MG63 (cell line): ENCODE measurements around the gene DENND6A. TPM values are rescaled to one million over a fixed set of nuclear protein-coding genes. Genes with fewer than 3 reads are reported as not detected.
"Not testable (repeated sequence)": the region's sequence is repeated elsewhere in the genome, so short reads cannot be mapped to it uniquely, and the experiment has no call there.

ENCODE experiments used
- DNase-seq: peaks from one replicate; pipeline ENCODE4 v3.0.0-alpha.2; 2020
- H3K27me3 ChIP-seq: fragments of 250-450 bp; sonication (Bioruptor Pico); 2 replicates; pipeline ENCODE4 v1.5.1; 2020; ENCODE audit warnings: mild to moderate bottlenecking, moderate library complexity
- H3K36me3 ChIP-seq: fragments of 250-450 bp; sonication (Bioruptor Pico); 2 replicates; pipeline ENCODE4 v1.5.1; 2020; ENCODE audit warnings: mild to moderate bottlenecking, moderate library complexity
- H3K4me3 ChIP-seq: fragments of 250-450 bp; sonication (Bioruptor Pico); 2 replicates; pipeline ENCODE4 v1.5.1; 2020; ENCODE audit warnings: mild to moderate bottlenecking, moderate library complexity
- H3K9me3 ChIP-seq: fragments of 250-450 bp; sonication (Bioruptor Pico); 2 replicates; pipeline ENCODE4 v1.5.1; 2020; ENCODE audit warnings: mild to moderate bottlenecking, moderate library complexity
- total RNA-seq: library from RNA; depleted of rRNA; stranded (reverse); fragments of >200 nt; shearing (Covaris generic); gene quantifications from 2 replicates; pipeline ENCODE4 v1.2.3, GENCODE V29; 2014; ENCODE audit warnings: low replicate concordance

DENND6A gene
- total RNA-seq, 1 experiment from 2014 or later = 17.8 TPM

DNA sequence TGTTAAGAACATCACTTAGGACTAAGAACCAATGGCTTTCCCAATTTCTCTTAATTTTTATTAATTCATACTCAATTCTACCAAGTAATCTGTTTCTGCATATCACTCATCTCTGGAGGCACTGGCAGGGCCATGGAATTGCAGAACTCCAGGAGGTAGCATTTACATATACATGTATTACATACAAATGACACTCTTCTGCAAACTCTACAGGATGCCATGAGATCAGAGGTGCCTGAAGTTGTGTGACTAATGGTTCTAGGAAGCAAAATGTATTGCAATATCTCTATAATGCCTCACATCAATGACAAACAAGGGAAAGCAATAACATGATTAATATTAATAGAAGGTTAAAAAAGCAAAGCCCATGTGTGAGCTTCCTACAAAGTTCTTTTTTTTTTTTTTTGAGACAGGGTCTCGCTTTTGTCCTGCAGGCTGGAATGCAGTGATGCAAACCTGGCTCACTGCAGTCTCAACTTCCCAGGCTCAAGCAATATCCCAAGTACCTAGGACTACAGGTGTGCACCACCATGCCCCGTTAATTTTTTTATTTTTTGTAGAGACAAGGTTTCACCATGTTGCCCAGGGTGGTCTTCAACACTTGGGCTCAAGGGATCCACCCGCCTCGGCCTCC lies 33.0 kb downstream of the DENND6A start:
- no peaks in the 10 kb centered on the region for H3K27me3 ChIP-seq
- H3K4me3 ChIP-seq = no peak overlapping the region
- H3K9me3 ChIP-seq = no peaks in the 10 kb centered on the region
- H3K36me3 ChIP-seq = peaks cover 6% of the 10 kb centered on the region
- no peak for DNase-seq

DNA sequence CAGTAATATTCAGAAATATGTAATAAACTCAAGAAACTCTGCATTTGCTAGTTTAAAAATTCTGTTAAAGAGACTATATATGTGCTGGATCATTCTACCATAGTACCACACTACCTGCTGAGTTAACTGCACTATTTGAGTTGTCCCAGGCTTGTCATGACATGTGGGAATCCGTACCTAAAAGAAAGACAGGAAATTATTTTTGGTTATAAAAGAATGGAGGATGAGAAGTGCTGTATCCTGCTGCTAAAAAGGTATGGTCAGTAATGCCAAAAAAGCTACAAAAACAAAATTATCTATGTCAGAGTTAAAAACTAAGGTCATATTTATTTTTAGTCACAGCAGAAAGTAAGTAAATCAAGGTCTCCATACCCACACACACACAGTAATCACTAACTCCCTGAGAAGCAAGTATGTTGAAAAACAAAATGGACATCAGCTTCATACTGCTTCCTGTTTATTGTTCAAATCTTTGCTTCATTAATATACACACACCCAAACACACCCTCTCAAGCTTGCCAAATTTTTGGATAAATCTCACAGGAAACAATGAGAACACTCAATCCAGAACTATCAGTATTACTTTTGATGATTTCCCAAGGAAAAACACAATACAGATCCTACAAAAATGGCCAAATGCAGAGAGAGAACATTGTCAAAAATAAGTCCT lies 33.7 kb downstream of the DENND6A start:
- no peak overlapping the region for H3K4me3 ChIP-seq
- no peaks in the 10 kb centered on the region for H3K9me3 ChIP-seq
- no peak for DNase-seq
- H3K27me3 ChIP-seq = no peaks in the 10 kb centered on the region
- H3K36me3 ChIP-seq = peaks cover 6% of the 10 kb centered on the region

DNA sequence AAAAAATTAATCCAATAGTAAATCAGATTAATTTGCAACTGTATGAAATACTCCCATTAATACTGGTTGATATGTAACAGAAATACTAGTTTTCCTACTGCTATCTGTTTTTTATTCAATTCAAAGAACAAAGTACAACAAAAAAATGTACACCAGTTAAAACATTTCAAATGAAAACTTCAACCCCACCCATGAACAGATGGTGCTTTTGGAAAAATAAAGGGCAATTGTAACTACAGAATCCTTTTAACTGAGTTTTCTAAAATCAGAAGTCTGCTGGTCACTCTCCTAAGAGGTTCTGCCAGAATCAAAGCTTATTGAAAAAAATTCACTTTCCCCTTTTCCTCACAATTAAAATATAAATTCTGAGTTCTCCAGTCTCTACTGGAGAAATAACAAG lies 34.3 kb downstream of the DENND6A start:
- no peak for DNase-seq
- Histone ChIP-seq H3K4me3 (no peak overlapping the region), H3K36me3 (peaks cover 6% of the 10 kb centered on the region), H3K9me3 (no peaks in the 10 kb centered on the region), H3K27me3 (no peaks in the 10 kb centered on the region)

DNA sequence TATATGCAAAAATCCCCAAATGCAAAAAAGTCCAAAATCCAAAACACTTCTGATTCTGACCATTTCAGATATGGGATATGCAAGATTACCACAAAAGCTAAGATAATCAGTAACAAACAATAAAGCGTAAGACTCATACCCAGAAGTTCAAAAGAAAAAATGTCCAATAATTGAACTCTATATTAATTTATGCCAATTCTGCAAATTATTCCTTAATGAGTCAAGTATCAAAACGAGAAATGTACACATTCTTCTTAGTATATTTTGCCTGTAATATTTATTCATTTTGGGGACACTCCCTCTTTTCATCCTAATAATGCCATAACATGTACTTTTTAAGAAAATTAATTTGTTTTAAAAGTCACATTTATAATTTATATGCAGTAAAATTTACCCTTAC lies 37.1 kb downstream of the DENND6A start:
- H3K27me3 ChIP-seq = no peaks in the 10 kb centered on the region
- H3K36me3 ChIP-seq = peaks cover 14% of the 10 kb centered on the region
- no peak overlapping the region for H3K4me3 ChIP-seq
- no peak for DNase-seq
- no peaks in the 10 kb centered on the region for H3K9me3 ChIP-seq

DNA sequence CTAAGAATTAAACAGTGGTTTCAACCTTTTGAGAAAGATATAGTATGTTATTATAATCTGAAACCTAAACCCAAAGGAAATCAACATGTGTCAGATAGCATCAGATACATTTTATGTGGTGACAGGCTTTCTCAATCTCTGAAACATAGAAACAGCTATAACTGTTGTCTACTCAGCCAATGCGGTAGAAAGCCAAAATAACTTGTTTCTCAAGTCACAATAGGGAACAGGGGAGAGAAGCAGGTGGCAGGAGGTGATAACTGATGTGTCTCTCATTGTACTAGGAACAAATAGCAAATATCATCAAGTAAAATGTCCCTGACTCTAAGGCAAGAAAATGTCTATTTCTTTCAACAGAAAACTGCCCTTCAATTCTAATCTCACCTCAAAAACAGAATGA lies 38.6 kb downstream of the DENND6A start:
- Histone ChIP-seq H3K36me3 (peaks cover 13% of the 10 kb centered on the region), H3K27me3 (no peaks in the 10 kb centered on the region), H3K4me3 (no peak overlapping the region), H3K9me3 (no peaks in the 10 kb centered on the region)
- no peak for DNase-seq

DNA sequence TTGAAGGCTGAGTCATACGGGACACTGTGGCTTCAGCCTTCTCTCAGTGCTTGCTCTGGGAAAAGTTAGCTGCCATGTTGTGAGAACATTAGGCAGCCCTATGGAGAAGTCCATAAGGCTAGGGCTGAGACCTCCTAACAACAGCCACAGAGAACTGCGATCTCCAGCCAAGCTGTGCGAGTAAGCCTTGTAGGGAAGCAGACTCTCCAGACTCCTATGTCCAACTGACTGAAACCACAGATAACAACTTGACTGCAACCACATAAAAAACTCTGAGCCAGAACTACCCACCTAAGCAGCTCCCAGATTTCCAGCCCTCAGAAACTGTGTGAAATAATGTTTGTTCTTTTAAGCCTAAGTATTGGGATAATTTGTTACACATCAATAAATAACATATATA lies 40.7 kb downstream of the DENND6A start:
- DNase-seq = no peak
- Histone ChIP-seq H3K9me3 (no peaks in the 10 kb centered on the region), H3K27me3 (no peaks in the 10 kb centered on the region), H3K36me3 (peaks cover 18% of the 10 kb centered on the region), H3K4me3 (no peak overlapping the region)

DNA sequence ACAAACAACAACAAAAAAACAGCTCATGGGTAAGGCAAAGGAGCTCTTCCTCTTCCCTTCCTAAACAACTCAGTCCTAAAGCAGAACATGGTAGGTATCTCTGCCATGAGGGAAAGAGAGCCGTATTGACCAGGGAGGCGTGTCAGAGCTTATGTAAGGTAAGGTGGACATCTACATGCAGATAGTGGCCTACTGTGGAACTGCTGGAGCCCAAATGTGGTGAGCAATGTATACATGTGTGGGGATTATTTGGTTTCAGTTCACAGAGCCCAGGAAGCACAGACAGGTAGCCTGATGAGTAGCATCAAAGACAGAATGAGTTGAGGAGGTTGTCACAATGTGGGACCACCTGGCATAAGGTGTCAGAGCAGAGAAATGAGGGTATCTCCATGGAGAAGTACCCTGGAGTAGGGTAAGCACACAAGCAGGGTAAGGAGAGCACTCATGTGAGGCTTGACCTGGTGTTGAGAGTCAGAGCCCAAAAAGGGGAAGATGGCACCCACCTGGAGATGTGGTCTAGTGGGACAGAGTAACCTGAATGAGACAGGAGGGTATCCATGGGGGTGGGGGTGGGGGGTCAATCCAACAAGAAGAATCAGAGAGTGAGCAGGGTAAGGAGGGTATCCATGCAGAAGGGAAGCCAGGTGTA lies 45.5 kb downstream of the DENND6A start:
- Histone ChIP-seq H3K27me3 (no peaks in the 10 kb centered on the region), H3K9me3 (no peaks in the 10 kb centered on the region), H3K4me3 (no peak overlapping the region), H3K36me3 (peaks cover 7% of the 10 kb centered on the region)
- no peak for DNase-seq

DNA sequence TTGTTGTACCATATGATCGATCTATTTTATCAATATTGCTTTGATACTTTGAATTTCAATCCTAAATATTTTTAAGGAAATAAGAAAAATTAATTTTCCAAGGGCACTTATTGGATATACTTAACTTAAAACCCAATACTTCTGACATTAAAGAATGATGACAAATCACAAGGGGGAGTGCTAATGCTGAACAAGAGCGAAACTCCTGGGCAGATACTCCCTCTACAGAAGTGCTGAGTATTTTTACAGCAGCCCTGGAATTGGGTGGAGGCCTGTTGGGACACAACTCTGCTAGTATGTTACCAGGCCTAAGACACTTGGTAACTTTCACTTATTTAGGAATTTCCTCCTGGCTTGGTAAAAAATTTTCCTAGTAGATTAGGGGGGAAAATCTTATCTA lies 46.2 kb downstream of the DENND6A start:
- H3K4me3 ChIP-seq = no peak overlapping the region
- DNase-seq = peak; percentile 1

DNA sequence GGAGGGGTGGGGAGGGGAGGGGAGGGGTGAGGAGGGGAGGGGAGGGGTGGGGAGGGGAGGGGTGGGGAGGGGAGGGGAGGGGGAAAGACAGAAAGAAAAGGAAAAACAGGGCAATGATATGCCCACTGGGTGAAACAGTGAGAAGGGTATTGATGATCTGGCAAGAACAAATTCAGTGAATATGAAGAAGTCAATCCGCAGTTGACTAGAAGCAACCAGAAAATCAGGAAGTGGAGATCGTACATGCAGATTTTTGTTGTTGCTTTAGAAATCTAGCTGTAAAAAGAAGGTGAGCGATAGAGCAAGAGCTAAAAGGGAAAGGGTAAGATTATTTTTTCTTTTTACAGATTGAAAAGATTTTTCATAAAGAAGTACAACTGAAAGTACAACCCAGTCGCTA lies 48.1 kb downstream of the DENND6A start:
- Histone ChIP-seq H3K4me3 (no peak overlapping the region), H3K27me3 (no peaks in the 10 kb centered on the region), H3K9me3 (no peaks in the 10 kb centered on the region), H3K36me3 (peaks cover 8% of the 10 kb centered on the region)
- DNase-seq = no peak

More for the DNA sequence above, 46.2 kb downstream of the DENND6A start:
- Histone ChIP-seq H3K36me3 (peaks cover 7% of the 10 kb centered on the region), H3K27me3 (no peaks in the 10 kb centered on the region), H3K9me3 (no peaks in the 10 kb centered on the region)

DNA sequence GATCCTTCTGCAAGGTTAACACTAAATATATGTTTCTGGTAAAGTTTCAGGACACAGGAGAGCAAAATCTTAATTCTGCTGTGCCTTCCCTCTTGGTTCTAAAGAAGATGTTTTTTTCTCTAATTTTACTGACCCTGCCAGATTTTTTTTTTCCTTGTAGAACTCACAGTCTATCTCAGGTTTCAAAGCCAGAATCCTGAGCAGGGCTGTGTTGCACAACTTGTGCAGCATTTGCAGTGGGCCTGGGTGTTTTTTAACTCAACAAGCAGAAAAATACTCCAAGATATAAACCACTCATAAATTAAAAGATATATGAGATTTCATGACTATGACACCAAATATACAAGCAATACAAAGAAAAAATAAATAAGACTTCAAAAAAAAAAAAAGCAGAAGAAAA lies 55.5 kb downstream of the DENND6A start:
- no peak overlapping the region for H3K4me3 ChIP-seq
- DNase-seq = no peak
- H3K36me3 ChIP-seq = peaks cover 12% of the 10 kb centered on the region
- no peaks in the 10 kb centered on the region for H3K9me3 ChIP-seq
- H3K27me3 ChIP-seq = no peaks in the 10 kb centered on the region

DNA sequence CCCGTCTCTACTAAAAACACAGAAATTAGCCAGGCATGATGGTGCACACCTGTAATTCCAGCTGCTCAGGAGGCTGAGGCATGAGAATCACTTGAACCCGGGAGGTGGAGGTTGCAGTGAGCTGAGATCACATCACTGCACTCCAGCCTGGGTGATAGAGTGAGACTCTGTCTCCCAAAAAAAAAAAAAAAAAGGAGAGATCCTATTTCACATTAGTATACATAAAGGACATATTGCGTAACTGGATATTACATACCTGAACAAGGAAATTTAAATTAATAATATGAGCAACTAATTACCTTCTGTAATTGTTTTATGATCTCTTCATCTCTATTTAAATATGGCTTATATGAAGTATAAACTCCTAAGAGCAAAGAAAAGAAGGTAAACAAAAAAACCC lies 58.6 kb downstream of the DENND6A start:
- not testable (repeated sequence) for DNase-seq, H3K9me3 ChIP-seq, H3K36me3 ChIP-seq, H3K4me3 ChIP-seq, H3K27me3 ChIP-seq

DNA sequence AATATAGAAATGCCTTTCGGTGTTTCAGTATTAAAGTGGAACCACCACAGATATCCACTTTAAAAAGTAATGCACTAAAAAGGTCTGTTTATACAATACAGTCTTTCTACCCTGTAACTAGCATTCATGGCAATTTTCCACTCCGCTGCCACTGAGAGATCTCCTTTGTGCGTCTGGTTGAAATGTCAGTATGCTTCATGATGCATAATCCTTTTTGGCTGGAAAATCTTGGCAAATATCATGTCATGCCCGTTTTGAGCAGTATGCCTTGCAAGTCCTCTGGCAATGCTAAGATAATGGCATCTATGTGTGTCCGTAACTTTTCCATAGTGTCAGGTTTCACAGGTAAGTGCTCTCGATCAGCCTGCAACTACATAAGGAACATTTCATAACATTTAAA lies 64.9 kb downstream of the DENND6A start:
- DNase-seq = no peak
- Histone ChIP-seq H3K4me3 (no peak overlapping the region), H3K27me3 (no peaks in the 10 kb centered on the region), H3K9me3 (no peaks in the 10 kb centered on the region), H3K36me3 (peaks cover 17% of the 10 kb centered on the region)

DNA sequence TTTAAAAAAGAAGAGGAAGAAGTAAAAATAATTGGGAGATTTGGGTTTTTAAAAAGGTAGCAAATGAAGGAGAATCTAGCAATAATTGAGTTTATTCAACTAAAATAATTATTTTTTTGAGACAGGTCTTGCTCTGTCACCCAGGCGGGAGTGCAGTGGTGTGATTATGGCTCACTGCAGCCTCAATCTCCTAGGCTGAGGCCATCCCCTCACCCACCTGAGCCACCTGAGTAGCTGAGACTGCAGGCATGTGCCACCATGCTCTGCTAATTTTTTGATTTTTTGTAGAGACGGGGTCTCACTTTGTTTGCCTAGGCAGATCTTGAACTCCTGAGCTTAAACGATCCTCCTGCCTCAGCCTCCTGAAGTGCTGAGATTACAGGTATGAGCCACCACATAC lies 68.1 kb downstream of the DENND6A start:
- no peak for DNase-seq
- Histone ChIP-seq H3K4me3 (no peak overlapping the region), H3K9me3 (no peaks in the 10 kb centered on the region), H3K27me3 (no peaks in the 10 kb centered on the region), H3K36me3 (peaks cover 12% of the 10 kb centered on the region)

DNA sequence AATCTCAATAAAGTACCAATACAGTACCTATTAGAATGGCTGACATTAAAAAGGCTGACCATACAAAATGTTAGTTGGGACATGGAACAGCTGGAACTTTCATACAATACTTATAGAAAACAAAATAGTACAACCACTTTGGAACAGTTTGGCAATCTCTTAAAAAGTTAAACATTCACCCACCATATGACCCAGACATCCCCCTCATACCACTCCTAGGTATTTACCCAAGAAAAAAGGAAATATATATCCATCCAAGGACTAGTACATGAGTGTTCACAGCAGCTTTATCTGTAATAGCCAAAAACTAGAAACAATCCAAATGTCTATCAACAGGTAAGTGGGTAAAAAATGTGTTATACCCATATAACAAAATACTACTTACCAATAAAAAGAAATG lies 70.5 kb downstream of the DENND6A start:
- Histone ChIP-seq H3K36me3 (peaks cover 6% of the 10 kb centered on the region), H3K27me3 (no peaks in the 10 kb centered on the region), H3K4me3 (no peak overlapping the region), H3K9me3 (no peaks in the 10 kb centered on the region)
- no peak for DNase-seq

DNA sequence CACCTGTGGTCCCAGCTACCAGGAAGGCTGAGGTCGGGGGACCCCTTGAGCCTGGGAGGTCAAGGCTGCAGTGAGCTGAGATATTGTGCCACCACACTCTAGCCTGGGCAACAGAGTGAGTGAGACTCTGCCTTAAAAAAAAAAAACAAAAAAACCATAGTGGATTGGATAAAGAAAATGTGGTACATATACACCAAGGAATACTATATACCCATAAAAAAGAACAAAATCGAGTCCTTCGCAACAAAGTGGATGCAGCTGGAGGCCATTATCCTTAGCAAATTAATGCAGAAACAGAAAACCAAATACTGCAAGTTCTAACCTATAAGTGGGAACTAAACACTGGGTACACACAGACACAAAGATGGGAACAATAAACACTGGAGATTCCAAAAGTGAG lies 75.1 kb downstream of the DENND6A start:
- no peaks in the 10 kb centered on the region for H3K9me3 ChIP-seq
- no peak for DNase-seq
- H3K4me3 ChIP-seq = no peak overlapping the region
- no peaks in the 10 kb centered on the region for H3K27me3 ChIP-seq
- no peaks in the 10 kb centered on the region for H3K36me3 ChIP-seq

DNA sequence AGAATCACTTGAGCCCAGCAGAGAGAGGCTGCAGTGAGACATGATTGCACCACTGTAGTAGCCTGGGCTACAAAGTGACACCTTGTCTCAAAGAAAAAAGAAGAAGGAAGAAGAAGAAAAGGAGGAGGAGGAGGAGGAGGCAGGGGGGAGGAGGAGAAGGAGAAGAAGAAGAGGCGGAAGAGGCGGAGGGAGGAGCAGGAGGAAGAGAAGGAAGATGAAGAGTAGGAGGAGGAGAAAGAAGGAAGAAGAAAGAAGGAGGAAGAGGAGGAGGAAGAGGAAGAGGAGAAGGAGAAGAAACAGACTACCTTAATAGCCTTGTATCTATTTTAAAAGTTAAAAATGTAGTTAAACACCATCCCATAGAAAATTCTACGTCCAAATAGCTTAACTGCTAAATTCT lies 76.6 kb downstream of the DENND6A start:
- no peak overlapping the region for H3K4me3 ChIP-seq
- H3K9me3 ChIP-seq = no peaks in the 10 kb centered on the region
- H3K36me3 ChIP-seq = no peaks in the 10 kb centered on the region
- H3K27me3 ChIP-seq = no peaks in the 10 kb centered on the region
- no peak for DNase-seq

DNA sequence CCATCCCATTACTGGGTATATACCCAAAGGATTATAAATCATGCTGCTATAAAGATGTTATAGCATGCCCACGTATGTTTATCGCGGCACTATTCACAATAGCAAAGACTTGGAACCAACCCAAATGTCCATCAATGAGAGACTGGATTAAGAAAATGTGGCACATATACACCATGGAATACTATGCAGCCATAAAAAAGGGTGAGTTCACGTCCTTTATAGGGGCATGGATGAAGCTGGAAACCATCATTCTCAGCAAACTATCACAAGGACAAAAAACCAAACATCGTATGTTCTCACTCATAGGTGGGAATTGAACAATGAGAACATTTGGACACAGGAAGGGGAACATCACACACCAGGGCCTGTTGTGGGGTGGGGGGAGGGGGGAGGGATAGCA lies 81.0 kb downstream of the DENND6A start:
- not testable (repeated sequence) for DNase-seq, H3K36me3 ChIP-seq, H3K4me3 ChIP-seq, H3K27me3 ChIP-seq, H3K9me3 ChIP-seq

DNA sequence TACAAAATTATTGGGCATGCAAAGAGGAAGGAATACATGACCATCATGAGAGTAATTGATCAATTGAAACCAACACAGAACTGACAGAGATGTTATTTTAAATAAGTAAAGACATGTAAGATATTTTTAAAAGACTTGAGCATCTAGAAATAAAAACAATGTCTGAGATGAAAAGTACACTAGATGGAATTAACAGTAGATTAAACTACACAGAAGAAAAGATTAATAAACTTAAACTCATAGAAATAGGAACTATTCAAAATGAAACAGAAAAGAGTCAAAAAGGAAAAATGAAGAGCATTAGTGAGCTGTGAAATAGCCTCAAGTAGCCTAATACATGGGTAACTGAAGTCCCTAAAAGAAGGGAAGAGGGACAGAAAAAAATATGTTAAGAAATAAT lies 87.2 kb downstream of the DENND6A start:
- no peaks in the 10 kb centered on the region for H3K9me3 ChIP-seq
- H3K27me3 ChIP-seq = no peaks in the 10 kb centered on the region
- H3K36me3 ChIP-seq = no peaks in the 10 kb centered on the region
- no peak for DNase-seq
- H3K4me3 ChIP-seq = no peak overlapping the region
